Lung (tissue), 12 donors: ENCODE data around the gene MN1. TPM values are rescaled to one million over a fixed set of nuclear protein-coding genes. Genes with fewer than 3 reads are reported as not detected.

Experiments used
- ATAC-seq: fragments of 200-7000 bp; cut with Tn5 transposase; one replicate; pipeline ENCODE4 v1.9.1; 2020; ENCODE audit warnings: moderate number of reproducible peaks; ENCODE audit not compliant: insufficient read depth, low FRiP score
- DNase-seq, 3 donors: peaks; one replicate each; pipeline ENCODE4 v3.0.0-alpha.2; 2013 to 2017
- H3K27ac ChIP-seq, 2 donors: one replicate each; pipeline ENCODE4 v1.5.1; 2013; ENCODE audit warnings: mild to moderate bottlenecking in 2 of 2, moderate library complexity in 2 of 2, control low read depth in 1 of 2, inconsistent platforms in 1 of 2, low read depth in 1 of 2, low read length in 1 of 2
- H3K27me3 ChIP-seq, 3 donors: one replicate each; pipeline ENCODE4 v1.5.1; 2013; ENCODE audit warnings: low read length in 2 of 3; ENCODE audit not compliant: control insufficient read depth in 3 of 3, insufficient read depth in 3 of 3
- H3K36me3 ChIP-seq, 4 donors: one replicate each; pipeline ENCODE4 v1.5.1; 2013; ENCODE audit warnings: low read length in 4 of 4, mild to moderate bottlenecking in 1 of 4, moderate library complexity in 1 of 4; ENCODE audit not compliant: control insufficient read depth in 4 of 4, insufficient read depth in 4 of 4
- H3K4me1 ChIP-seq, 5 donors: one replicate each; pipeline ENCODE4 v1.5.1; 2013; ENCODE audit warnings: low read length in 5 of 5, mild to moderate bottlenecking in 2 of 5, moderate library complexity in 1 of 5; ENCODE audit not compliant: control insufficient read depth in 5 of 5, insufficient read depth in 5 of 5
- H3K4me3 ChIP-seq: one replicate; pipeline ENCODE4 v1.5.1; 2013; ENCODE audit warnings: mild to moderate bottlenecking, control low read depth, moderate library complexity
- H3K9ac ChIP-seq, 2 donors: one replicate each; pipeline ENCODE4 v1.5.1; 2013; ENCODE audit warnings: low read length in 2 of 2, control low read depth in 1 of 2; ENCODE audit not compliant: insufficient read depth in 1 of 2
- H3K9me3 ChIP-seq, 4 donors: one replicate each; pipeline ENCODE4 v1.5.1; 2013; ENCODE audit warnings: low read length in 3 of 4, mild to moderate bottlenecking in 1 of 4, moderate library complexity in 1 of 4; ENCODE audit not compliant: control insufficient read depth in 4 of 4, insufficient read depth in 3 of 4
- WGBS, 2 donors: extraction: QIAGEN DNeasy Blood & Tissue Kit; methylation state at CpG; one replicate each; pipeline ENCODE4 v1.1.7; 2013; 5-methylcytosine and 5-hydroxymethylcytosine counted together
- polyA plus RNA-seq, 2 donors: library from polyadenylated mRNA; stranded (reverse); fragments of 200-250 nt; gene quantifications; one replicate each; pipeline ENCODE4 v1.2.1, GENCODE V29; 2013
- total RNA-seq, 2 donors: library from RNA; depleted of rRNA in 1 of 2; stranded (reverse); fragments of >200 nt in 1 of 2; gene quantifications; one replicate each; pipeline ENCODE4 v1.2.1, GENCODE V29; 2014 to 2021
- TF ChIP-seq, protein P1 (sequence below): IDR thresholded peaks from 2 replicates; pipeline ENCODE4 v1.5.1; 2012; ENCODE audit warnings: mild to moderate bottlenecking; ENCODE audit errors: control extremely low read depth, extremely low read depth
- donor health status: control.
- donor health status: control.
- donor health status: Bipolar disorder and iron deficiency.
- donor health status: healthy.
- donor health status: DM: yes; HTN: yes; CAD: no.

MN1 gene
- total and polyA plus RNA-seq, 4 donors = 2.4 to 6.5 (median 3.6) TPM

DNA sequence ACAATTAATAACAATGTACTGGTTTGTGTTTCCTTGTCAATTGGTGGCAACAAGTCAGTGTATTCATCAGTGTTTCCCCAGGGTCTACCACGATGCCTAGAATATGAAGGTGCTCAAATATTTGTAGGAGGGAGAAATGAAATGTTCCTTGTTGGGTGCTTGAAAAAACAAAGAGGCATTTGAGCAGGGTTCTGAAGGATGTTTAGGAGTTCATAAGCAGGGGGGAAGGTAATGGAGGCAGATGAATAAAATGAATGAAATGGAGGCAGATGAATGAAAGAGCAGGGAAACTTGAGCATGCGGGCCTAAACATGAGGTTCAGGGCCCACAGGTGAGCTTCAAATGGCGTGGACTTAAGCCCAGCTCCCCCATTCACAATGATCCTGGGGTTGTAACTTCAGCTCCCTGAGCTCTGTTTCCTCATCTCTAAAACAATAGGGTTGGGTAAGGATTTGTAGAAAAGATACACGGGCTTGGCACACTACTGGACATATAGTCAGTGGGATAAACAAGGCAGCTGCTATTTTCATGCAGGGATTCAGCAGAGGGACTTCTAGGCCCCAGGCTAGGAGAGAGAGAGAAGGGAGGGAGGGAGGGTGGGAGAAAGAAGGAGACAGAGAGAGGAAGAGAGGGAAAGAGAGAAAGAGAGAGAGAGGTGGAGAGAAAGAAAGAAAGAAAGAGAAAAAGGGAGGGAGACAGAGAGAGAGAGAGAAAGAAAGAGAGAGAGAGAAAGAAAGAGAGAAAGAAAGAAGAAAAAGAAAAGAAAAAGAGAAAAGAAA lies 73.7 kb downstream of the MN1 start:
- WGBS, 2 donors = 74 to 89% methylated on average over 4 of the region's 4 CpGs
- peak overlapping the region in 1 of 2 donors; percentile 47 for H3K27ac ChIP-seq
- H3K4me1 ChIP-seq = peaks cover 0 to 3% (median 0%) of the 10 kb centered on the region in 5 donors
- H3K4me3 ChIP-seq = no peak overlapping the region
- no peak for ATAC-seq
- no peaks in the 10 kb centered on the region for H3K36me3 ChIP-seq
- no peak overlapping the region for H3K9ac ChIP-seq
- TF ChIP-seq, protein P1, sequence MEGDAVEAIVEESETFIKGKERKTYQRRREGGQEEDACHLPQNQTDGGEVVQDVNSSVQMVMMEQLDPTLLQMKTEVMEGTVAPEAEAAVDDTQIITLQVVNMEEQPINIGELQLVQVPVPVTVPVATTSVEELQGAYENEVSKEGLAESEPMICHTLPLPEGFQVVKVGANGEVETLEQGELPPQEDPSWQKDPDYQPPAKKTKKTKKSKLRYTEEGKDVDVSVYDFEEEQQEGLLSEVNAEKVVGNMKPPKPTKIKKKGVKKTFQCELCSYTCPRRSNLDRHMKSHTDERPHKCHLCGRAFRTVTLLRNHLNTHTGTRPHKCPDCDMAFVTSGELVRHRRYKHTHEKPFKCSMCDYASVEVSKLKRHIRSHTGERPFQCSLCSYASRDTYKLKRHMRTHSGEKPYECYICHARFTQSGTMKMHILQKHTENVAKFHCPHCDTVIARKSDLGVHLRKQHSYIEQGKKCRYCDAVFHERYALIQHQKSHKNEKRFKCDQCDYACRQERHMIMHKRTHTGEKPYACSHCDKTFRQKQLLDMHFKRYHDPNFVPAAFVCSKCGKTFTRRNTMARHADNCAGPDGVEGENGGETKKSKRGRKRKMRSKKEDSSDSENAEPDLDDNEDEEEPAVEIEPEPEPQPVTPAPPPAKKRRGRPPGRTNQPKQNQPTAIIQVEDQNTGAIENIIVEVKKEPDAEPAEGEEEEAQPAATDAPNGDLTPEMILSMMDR = no peak
- H3K27me3 ChIP-seq = no peaks in the 10 kb centered on the region
- no peaks in the 10 kb centered on the region for H3K9me3 ChIP-seq
- DNase-seq = peak in 1 of 3 donors; percentile 36

DNA sequence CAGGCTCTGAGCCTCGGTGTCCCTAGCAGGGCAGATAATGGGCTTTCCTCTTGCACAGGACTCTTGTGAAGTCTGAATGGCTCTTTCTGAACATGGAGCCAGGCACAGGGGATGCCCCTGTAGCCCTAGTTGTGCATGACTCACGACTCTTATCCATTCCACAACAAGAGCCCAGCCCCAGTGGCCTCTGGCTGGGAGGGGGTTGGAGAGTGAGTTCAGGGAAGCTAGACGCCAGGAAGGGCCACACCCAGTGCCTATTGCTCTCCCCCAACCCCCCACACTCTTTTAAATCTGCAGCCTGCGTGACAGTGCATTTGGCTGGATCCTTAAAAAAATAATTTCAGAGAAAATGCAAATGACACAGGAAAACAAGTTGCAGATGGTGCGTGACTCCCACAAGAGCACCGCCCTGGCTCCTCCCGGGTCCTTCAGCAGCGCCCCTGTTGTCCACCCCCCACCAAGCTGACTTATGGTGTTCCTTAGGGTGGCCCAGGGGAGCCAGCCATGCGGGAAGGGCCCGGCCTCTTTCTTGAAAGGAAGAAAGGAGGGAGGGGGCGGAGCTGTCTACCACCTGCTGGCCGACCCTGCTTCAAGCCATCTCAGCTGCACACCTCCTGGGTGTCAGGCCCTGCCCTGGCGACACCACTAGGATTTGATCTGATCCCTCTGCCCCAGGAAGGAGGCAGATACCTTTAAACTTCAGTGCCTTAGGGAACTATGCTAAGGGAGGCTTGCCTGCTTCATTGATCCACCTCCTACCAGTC lies 74.7 kb downstream of the MN1 start:
- DNase-seq (peak in 1 of 3 donors; percentile 51), ATAC-seq (peak; percentile 56)
- TF ChIP-seq, protein P1 = no peak

DNA sequence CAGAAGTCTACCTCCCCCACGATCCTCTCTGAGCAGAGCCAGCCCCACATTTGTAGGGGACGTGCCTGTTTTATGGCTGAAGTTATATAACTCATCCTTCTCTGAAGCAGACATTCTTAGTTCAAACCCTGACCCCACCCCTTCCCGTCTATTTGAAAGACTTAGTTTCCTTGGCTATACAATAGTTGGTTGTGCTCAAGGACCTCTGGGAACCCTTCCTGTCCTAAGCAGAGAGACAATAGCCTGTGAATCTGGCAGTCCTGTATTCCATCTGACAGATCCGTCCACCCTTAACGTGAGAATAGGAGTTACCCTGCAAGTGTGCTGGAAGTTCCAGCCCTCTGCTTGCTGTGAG lies 75.2 kb downstream of the MN1 start:
- Histone ChIP-seq H3K4me3 (no peak overlapping the region), H3K36me3 (no peaks in the 10 kb centered on the region), H3K4me1 (peaks cover 0 to 3% (median 0%) of the 10 kb centered on the region in 5 donors), H3K27me3 (no peaks in the 10 kb centered on the region), H3K9ac (no peak overlapping the region), H3K9me3 (no peaks in the 10 kb centered on the region), H3K27ac (peak overlapping the region; percentile 79 to 83)
- TF ChIP-seq, protein P1 = no peak
- DNase-seq = peak in 1 of 3 donors; percentile 37
- ATAC-seq = no peak
- WGBS, 2 donors = 52 to 71% methylated on average over 5 of the region's 5 CpGs

More for the DNA sequence above, 74.7 kb downstream of the MN1 start:
- no peaks in the 10 kb centered on the region for H3K9me3 ChIP-seq
- H3K4me3 ChIP-seq = no peak overlapping the region
- no peaks in the 10 kb centered on the region for H3K36me3 ChIP-seq
- peaks cover 0 to 3% (median 0%) of the 10 kb centered on the region in 5 donors for H3K4me1 ChIP-seq
- no peaks in the 10 kb centered on the region for H3K27me3 ChIP-seq
- H3K27ac ChIP-seq = peak overlapping the region; percentile 47 to 82
- H3K9ac ChIP-seq = no peak overlapping the region
- WGBS, 2 donors = 27 to 36% methylated on average over 13 of the region's 13 CpGs
